H9 (cell line): ENCODE results near the gene POU5F1. TPM values are rescaled to one million over a fixed set of nuclear protein-coding genes. Genes with fewer than 3 reads are reported as not detected.

Experiments used
- DNase-seq: peaks from one replicate; pipeline ENCODE4 v3.0.0-alpha.2; 2017
- H2AFZ ChIP-seq: one replicate; pipeline ENCODE4 v1.6.1; 2013; ENCODE audit warnings: mild to moderate bottlenecking, low read length, control low read depth, moderate library complexity
- H2AK5ac ChIP-seq: 2 replicates; pipeline ENCODE4 v1.6.1; 2013; ENCODE audit warnings: low read length, control low read depth, mixed read lengths; ENCODE audit not compliant: insufficient read length
- H2BK120ac ChIP-seq: one replicate; pipeline ENCODE4 v1.6.1; 2013; ENCODE audit warnings: low read depth, mild to moderate bottlenecking, low read length, control low read depth, inconsistent platforms; ENCODE audit not compliant: poor library complexity, severe bottlenecking
- H2BK12ac ChIP-seq: 2 replicates; pipeline ENCODE4 v1.6.1; 2013; ENCODE audit warnings: low read length, control low read depth, mixed read lengths, low read depth; ENCODE audit not compliant: insufficient read length
- H2BK15ac ChIP-seq: 2 replicates; pipeline ENCODE4 v1.6.1; 2013; ENCODE audit warnings: low read depth, low read length, control low read depth
- H2BK20ac ChIP-seq: one replicate; pipeline ENCODE4 v1.6.1; 2013; ENCODE audit warnings: low read depth, mild to moderate bottlenecking, low read length, control low read depth, inconsistent platforms; ENCODE audit not compliant: poor library complexity, severe bottlenecking
- H2BK5ac ChIP-seq: 2 replicates; pipeline ENCODE4 v1.6.1; 2013; ENCODE audit warnings: low read length, control low read depth, mixed read lengths; ENCODE audit not compliant: insufficient read length
- H3K14ac ChIP-seq: 2 replicates; pipeline ENCODE4 v1.6.1; 2013; ENCODE audit warnings: low read length, control low read depth; ENCODE audit not compliant: insufficient read depth
- H3K18ac ChIP-seq: 2 replicates; pipeline ENCODE4 v1.6.1; 2013; ENCODE audit warnings: low read depth, mild to moderate bottlenecking, mixed read lengths, low read length, control low read depth; ENCODE audit not compliant: insufficient read length
- H3K23ac ChIP-seq: 2 replicates; pipeline ENCODE4 v1.6.1; 2013; ENCODE audit warnings: low read length, control low read depth, mixed read lengths, low read depth; ENCODE audit not compliant: insufficient read length
- H3K23me2 ChIP-seq: 2 replicates; pipeline ENCODE4 v1.6.1; 2013; ENCODE audit warnings: low read depth, mild to moderate bottlenecking, mixed read lengths, low read length, control low read depth; ENCODE audit not compliant: insufficient read length, poor library complexity, severe bottlenecking
- H3K27ac ChIP-seq: 2 replicates; pipeline ENCODE4 v1.5.1; 2013; ENCODE audit warnings: low read length, control low read depth, mixed read lengths, low read depth; ENCODE audit not compliant: insufficient read length
- H3K27me3 ChIP-seq: 2 replicates; pipeline ENCODE4 v1.6.1; 2013; ENCODE audit warnings: low read length, control low read depth, inconsistent platforms; ENCODE audit not compliant: insufficient read depth
- H3K4ac ChIP-seq: 2 replicates; pipeline ENCODE4 v1.6.1; 2013; ENCODE audit warnings: low read depth, mild to moderate bottlenecking, control low read depth, inconsistent platforms, low read length, moderate library complexity
- H3K4me1 ChIP-seq: 2 replicates; pipeline ENCODE4 v1.6.1; 2013; ENCODE audit warnings: low read length, control low read depth, inconsistent platforms; ENCODE audit not compliant: insufficient read depth
- H3K4me2 ChIP-seq: 2 replicates; pipeline ENCODE4 v1.6.1; 2013; ENCODE audit warnings: low read length, control low read depth, mixed read lengths; ENCODE audit not compliant: insufficient read length, insufficient read depth
- H3K56ac ChIP-seq: 2 replicates; pipeline ENCODE4 v1.6.1; 2013; ENCODE audit warnings: low read depth, mild to moderate bottlenecking, mixed read lengths, low read length, control low read depth; ENCODE audit not compliant: insufficient read length
- H3K79me1 ChIP-seq: 2 replicates; pipeline ENCODE4 v1.6.1; 2013; ENCODE audit warnings: low read depth, mild to moderate bottlenecking, moderate library complexity, low read length, control low read depth, inconsistent platforms; ENCODE audit not compliant: insufficient read depth, poor library complexity, severe bottlenecking
- H3K79me2 ChIP-seq: 2 replicates; pipeline ENCODE4 v1.6.1; 2013; ENCODE audit warnings: low read length, control low read depth, inconsistent platforms; ENCODE audit not compliant: insufficient read depth
- H3K9ac ChIP-seq: 2 replicates; pipeline ENCODE4 v1.6.1; 2013; ENCODE audit warnings: low read length, control low read depth, mixed read lengths; ENCODE audit not compliant: insufficient read length; ENCODE audit errors: extremely low read depth
- H3K9me3 ChIP-seq: one replicate; pipeline ENCODE4 v1.6.1; 2013; ENCODE audit warnings: low read depth, low read length, inconsistent platforms; ENCODE audit not compliant: control insufficient read depth
- H3T11ph ChIP-seq: one replicate; pipeline ENCODE4 v1.6.1; 2013; ENCODE audit warnings: mild to moderate bottlenecking, low read length, control low read depth, inconsistent platforms
- H4K20me1 ChIP-seq: one replicate; pipeline ENCODE4 v1.6.1; 2013; ENCODE audit not compliant: control insufficient read depth, insufficient read length, insufficient read depth
- H4K5ac ChIP-seq: 2 replicates; pipeline ENCODE4 v1.6.1; 2013; ENCODE audit warnings: low read depth, mild to moderate bottlenecking, mixed read lengths, low read length, control low read depth; ENCODE audit not compliant: insufficient read length
- H4K8ac ChIP-seq: replicated peaks from 2 replicates; pipeline ENCODE4 v1.6.1; 2013; ENCODE audit warnings: low read length, control low read depth, mixed read lengths, low read depth; ENCODE audit not compliant: insufficient read length
- H4K91ac ChIP-seq: 2 replicates; pipeline ENCODE4 v1.6.1; 2013; ENCODE audit warnings: low read depth, mild to moderate bottlenecking, moderate library complexity, mixed read lengths, low read length, control low read depth; ENCODE audit not compliant: insufficient read length
- H3K27ac Mint-ChIP-seq, 3 experiments: 2 replicates in 2 of 3; 3 replicates in 1 of 3; pipeline ENCODE4 v1.8.0; 2020 to 2021; ENCODE audit warnings: mixed read lengths in 3 of 3, mild to moderate bottlenecking in 1 of 3, moderate library complexity in 1 of 3
- H3K27me3 Mint-ChIP-seq: 2 replicates; pipeline ENCODE4 v1.8.0; 2021; ENCODE audit warnings: low read depth, mild to moderate bottlenecking, moderate library complexity, mixed read lengths
- H3K36me3 Mint-ChIP-seq, 3 experiments: 2 replicates in 2 of 3; 3 replicates in 1 of 3; pipeline ENCODE4 v1.8.0; 2020 to 2021; ENCODE audit warnings: low read depth in 3 of 3, mixed read lengths in 3 of 3; ENCODE audit not compliant: insufficient read depth in 1 of 3
- H3K4me1 Mint-ChIP-seq, 2 experiments: 2 replicates each; pipeline ENCODE4 v1.8.0; 2020; ENCODE audit warnings: mixed read lengths in 2 of 2
- H3K4me3 Mint-ChIP-seq, 2 experiments: 2 replicates in 1 of 2; 3 replicates in 1 of 2; pipeline ENCODE4 v1.8.0; 2020 to 2021; ENCODE audit warnings: mild to moderate bottlenecking in 2 of 2, mixed read lengths in 2 of 2, moderate library complexity in 1 of 2
- H3K9me3 Mint-ChIP-seq, 2 experiments: 2 replicates in 1 of 2; 3 replicates in 1 of 2; pipeline ENCODE4 v1.8.0; 2020; ENCODE audit warnings: mild to moderate bottlenecking in 2 of 2, mixed read lengths in 2 of 2, moderate library complexity in 1 of 2
- WGBS: extraction: QIAGEN DNeasy Blood & Tissue Kit; methylation state at CpG from one replicate; pipeline ENCODE4 v1.1.7; 2013; ENCODE audit warnings: missing lambda C conversion rate, low lambda C conversion rate, mixed read lengths; ENCODE audit not compliant: insufficient read length; ENCODE audit errors: extremely low coverage; 5-methylcytosine and 5-hydroxymethylcytosine counted together
- total RNA-seq: library from RNA; stranded (reverse); gene quantifications from 2 replicates; pipeline ENCODE4 v1.2.1, GENCODE V29; 2021
- TF ChIP-seq, protein P1 (sequence below): fragments of 200-600 bp; sonication (generic); conservative IDR thresholded peaks from 3 replicates; pipeline ENCODE4 v1.8.0; 2021; ENCODE audit warnings: antibody characterized with exemption, mild to moderate bottlenecking

The POU5F1 gene
- total RNA-seq, 1 experiment from 2014 or later = 2,134 TPM

DNA sequence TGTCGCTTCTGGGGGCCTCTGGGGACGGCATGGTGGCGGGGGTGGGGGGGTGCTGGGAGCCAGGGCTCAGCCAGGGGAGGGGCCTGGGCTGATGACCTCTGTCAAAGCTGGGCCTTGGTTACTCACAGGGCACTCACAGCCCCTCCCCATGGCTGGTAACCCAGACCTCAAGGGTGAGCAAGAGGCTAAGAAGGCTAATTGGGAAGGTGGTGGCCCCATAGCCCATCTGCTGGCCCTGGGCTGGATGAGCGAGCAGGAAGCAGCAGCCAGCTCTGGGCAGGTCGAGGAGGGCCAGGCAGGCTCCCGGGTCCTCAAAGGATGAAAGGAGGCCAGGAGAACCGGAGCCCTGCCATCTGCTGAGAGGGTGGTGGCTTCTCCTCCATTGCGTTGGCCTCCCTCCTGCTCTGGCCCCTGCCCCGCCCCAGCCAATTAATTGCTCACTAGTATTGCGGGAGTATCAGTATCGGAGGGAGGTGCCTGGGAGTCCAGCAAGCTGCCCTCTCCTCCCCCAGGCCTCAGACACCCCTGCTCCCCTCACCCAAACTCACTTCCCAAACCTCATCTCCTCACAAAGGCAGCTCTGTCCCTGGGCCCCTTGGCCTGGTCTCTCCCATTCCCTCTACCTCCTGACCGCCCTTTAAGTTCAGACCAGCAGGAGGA is 49.2 kb downstream of the POU5F1 start:
- no peaks in the 10 kb centered on the region for H3K27me3 ChIP-seq
- H3T11ph ChIP-seq = no peak overlapping the region
- no peak overlapping the region for H3K9ac ChIP-seq
- no peaks in the 10 kb centered on the region for H4K20me1 ChIP-seq
- H2BK120ac ChIP-seq = no peak overlapping the region
- H3K23me2 ChIP-seq = no peaks in the 10 kb centered on the region
- no peak overlapping the region for H2BK5ac ChIP-seq
- Mint-ChIP-seq H3K4me1 (peaks cover 21% of the 10 kb centered on the region in 2 experiments), H3K36me3 (no peaks in the 10 kb centered on the region), H3K4me3 (no peak overlapping the region), H3K9me3 (no peaks in the 10 kb centered on the region; a peak in 1 of 5 replicates), H3K27me3 (peaks cover 5% of the 10 kb centered on the region), H3K27ac (no peak overlapping the region)
- no peak overlapping the region for H4K91ac ChIP-seq
- no peaks in the 10 kb centered on the region for H3K4me1 ChIP-seq
- H3K27ac ChIP-seq = no peak overlapping the region
- no peak overlapping the region for H2BK15ac ChIP-seq
- WGBS = no CpG with 5 or more reads among the region's 12 CpGs
- no peak overlapping the region for H3K14ac ChIP-seq
- no peaks in the 10 kb centered on the region for H3K9me3 ChIP-seq
- no peak overlapping the region for H2BK20ac ChIP-seq
- H2AK5ac ChIP-seq = no peak overlapping the region
- H2AFZ ChIP-seq = no peak overlapping the region
- H3K4me2 ChIP-seq = no peak overlapping the region
- no peak overlapping the region for H3K4ac ChIP-seq
- no peaks in the 10 kb centered on the region for H3K79me2 ChIP-seq
- H3K79me1 ChIP-seq = no peaks in the 10 kb centered on the region
- TF ChIP-seq, protein P1, sequence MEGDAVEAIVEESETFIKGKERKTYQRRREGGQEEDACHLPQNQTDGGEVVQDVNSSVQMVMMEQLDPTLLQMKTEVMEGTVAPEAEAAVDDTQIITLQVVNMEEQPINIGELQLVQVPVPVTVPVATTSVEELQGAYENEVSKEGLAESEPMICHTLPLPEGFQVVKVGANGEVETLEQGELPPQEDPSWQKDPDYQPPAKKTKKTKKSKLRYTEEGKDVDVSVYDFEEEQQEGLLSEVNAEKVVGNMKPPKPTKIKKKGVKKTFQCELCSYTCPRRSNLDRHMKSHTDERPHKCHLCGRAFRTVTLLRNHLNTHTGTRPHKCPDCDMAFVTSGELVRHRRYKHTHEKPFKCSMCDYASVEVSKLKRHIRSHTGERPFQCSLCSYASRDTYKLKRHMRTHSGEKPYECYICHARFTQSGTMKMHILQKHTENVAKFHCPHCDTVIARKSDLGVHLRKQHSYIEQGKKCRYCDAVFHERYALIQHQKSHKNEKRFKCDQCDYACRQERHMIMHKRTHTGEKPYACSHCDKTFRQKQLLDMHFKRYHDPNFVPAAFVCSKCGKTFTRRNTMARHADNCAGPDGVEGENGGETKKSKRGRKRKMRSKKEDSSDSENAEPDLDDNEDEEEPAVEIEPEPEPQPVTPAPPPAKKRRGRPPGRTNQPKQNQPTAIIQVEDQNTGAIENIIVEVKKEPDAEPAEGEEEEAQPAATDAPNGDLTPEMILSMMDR = no peak
- H2BK12ac ChIP-seq = no peak overlapping the region
- DNase-seq = no peak
- no peak overlapping the region for H4K8ac ChIP-seq
- H3K56ac ChIP-seq = no peak overlapping the region
- H4K5ac ChIP-seq = no peak overlapping the region
- H3K18ac ChIP-seq = no peak overlapping the region
- H3K23ac ChIP-seq = no peak overlapping the region
